ENCODE data around the gene PRCP.

DNA sequence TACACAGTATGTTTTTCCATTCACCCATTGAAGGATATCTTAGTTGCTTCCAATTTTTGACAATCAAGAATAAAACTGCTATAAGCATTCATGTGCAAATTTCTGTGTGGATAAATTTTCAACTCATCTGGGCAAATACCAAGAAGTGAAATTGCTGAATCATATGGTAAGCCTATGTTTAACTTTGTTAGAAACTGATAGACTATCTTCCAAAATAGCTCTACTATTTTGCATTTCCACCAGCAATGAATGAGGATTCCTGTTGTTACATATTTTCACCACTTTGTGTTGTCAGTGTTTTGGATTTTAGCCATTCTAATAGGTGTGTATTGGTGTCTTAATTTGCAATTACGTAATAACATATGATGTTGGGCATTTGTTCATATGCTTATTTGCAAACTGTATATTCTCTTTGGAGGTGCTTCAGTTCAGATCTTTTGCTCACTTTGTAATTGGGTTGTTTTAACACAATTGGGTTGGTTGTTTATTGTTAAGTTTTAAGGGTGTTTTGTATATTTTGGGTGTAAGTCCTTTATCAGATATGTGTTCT is 117.3 kb downstream of the PRCP start:
- TF ChIP-seq, protein P1, sequence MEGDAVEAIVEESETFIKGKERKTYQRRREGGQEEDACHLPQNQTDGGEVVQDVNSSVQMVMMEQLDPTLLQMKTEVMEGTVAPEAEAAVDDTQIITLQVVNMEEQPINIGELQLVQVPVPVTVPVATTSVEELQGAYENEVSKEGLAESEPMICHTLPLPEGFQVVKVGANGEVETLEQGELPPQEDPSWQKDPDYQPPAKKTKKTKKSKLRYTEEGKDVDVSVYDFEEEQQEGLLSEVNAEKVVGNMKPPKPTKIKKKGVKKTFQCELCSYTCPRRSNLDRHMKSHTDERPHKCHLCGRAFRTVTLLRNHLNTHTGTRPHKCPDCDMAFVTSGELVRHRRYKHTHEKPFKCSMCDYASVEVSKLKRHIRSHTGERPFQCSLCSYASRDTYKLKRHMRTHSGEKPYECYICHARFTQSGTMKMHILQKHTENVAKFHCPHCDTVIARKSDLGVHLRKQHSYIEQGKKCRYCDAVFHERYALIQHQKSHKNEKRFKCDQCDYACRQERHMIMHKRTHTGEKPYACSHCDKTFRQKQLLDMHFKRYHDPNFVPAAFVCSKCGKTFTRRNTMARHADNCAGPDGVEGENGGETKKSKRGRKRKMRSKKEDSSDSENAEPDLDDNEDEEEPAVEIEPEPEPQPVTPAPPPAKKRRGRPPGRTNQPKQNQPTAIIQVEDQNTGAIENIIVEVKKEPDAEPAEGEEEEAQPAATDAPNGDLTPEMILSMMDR (conservative IDR thresholded peaks at IDR 0.05), result no peak
- no peak for TF ChIP-seq ZFX (IDR thresholded peaks at IDR 0.05)
